IMR-90 (cell line): ENCODE data around the gene GABRB1. TPM values are rescaled to one million over a fixed set of nuclear protein-coding genes. Genes with fewer than 3 reads are reported as not detected.

Experiments used
- ATAC-seq: fragments of 200-7000 bp; cut with Tn5 transposase; 2 replicates; pipeline ENCODE4 v1.9.1; 2020; ENCODE audit warnings: low read depth, mild to moderate bottlenecking, moderate library complexity
- BruUV-seq: library from RNA; stranded (reverse); fragments of 400-500 nt; replicated peaks from 2 replicates; lab custom pipeline; 2021; lab: Mats Ljungman, UMichigan
- CTCF ChIA-PET: fragments of 300-600 bp; formaldehyde crosslinking; extraction: SDS; loops from one replicate; lab custom pipeline; 2021; ENCODE audit warnings: antibody characterized with exemption; lab: Yijun Ruan, JAX
- POLR2A ChIA-PET: fragments of 300-600 bp; sonication (Branson Sonifier 250); formaldehyde crosslinking; loops from one replicate; lab custom pipeline; 2022; ENCODE audit warnings: antibody characterized with exemption; ENCODE audit not compliant: unreplicated experiment; lab: Charles Lee
- DNase-seq: peaks from one replicate; pipeline ENCODE4 v3.0.0; 2013
- H2AFZ ChIP-seq: replicated peaks from 2 replicates; pipeline ENCODE3; 2013; ENCODE audit warnings: low read length, mild to moderate bottlenecking; ENCODE audit not compliant: poor library complexity
- H2AK5ac ChIP-seq: 2 replicates; pipeline ENCODE4 v1.6.1; 2013; ENCODE audit warnings: low read depth, low read length, inconsistent platforms
- H2AK9ac ChIP-seq: replicated peaks from 2 replicates; pipeline ENCODE3; 2013; ENCODE audit warnings: mild to moderate bottlenecking, low read depth, low read length, moderate library complexity; ENCODE audit not compliant: poor library complexity
- H2BK120ac ChIP-seq: 2 replicates; pipeline ENCODE4 v1.6.1; 2013; ENCODE audit warnings: low read depth, low read length, inconsistent platforms
- H2BK15ac ChIP-seq: 3 replicates; pipeline ENCODE4 v1.6.1; 2013; ENCODE audit warnings: low read depth, low read length, inconsistent platforms
- H2BK20ac ChIP-seq: 2 replicates; pipeline ENCODE4 v1.6.1; 2013; ENCODE audit warnings: low read depth, mild to moderate bottlenecking, inconsistent platforms, low read length, moderate library complexity
- H2BK5ac ChIP-seq: 2 replicates; pipeline ENCODE4 v1.6.1; 2013; ENCODE audit warnings: mild to moderate bottlenecking, low read depth, low read length, inconsistent platforms; ENCODE audit not compliant: poor library complexity, severe bottlenecking
- H3K14ac ChIP-seq: replicated peaks from 2 replicates; pipeline ENCODE4 v1.6.1; 2013; ENCODE audit warnings: low read depth, low read length, inconsistent platforms
- H3K18ac ChIP-seq: 2 replicates; pipeline ENCODE4 v1.6.1; 2013; ENCODE audit warnings: low read depth, low read length, control low read depth
- H3K23ac ChIP-seq: 2 replicates; pipeline ENCODE4 v1.6.1; 2013; ENCODE audit warnings: low read depth, low read length, inconsistent platforms
- H3K27ac ChIP-seq: 2 replicates; pipeline ENCODE4 v1.5.1; 2013; ENCODE audit warnings: mild to moderate bottlenecking, control low read depth, low read length; ENCODE audit not compliant: insufficient read depth
- H3K27me3 ChIP-seq: 2 replicates; pipeline ENCODE4 v1.6.1; 2013; ENCODE audit warnings: low read length; ENCODE audit not compliant: control insufficient read depth, insufficient read depth
- H3K36me3 ChIP-seq: 2 replicates; pipeline ENCODE4 v1.6.1; 2013; ENCODE audit warnings: low read length, mixed read lengths; ENCODE audit not compliant: control insufficient read depth, insufficient read depth
- H3K4ac ChIP-seq: 2 replicates; pipeline ENCODE4 v1.6.1; 2013; ENCODE audit warnings: low read depth, low read length, inconsistent platforms
- H3K4me1 ChIP-seq: 2 replicates; pipeline ENCODE4 v1.6.1; 2013; ENCODE audit warnings: low read length, mixed read lengths; ENCODE audit not compliant: control insufficient read depth, insufficient read depth
- H3K4me2 ChIP-seq: 2 replicates; pipeline ENCODE4 v1.6.1; 2013; ENCODE audit warnings: low read depth, mild to moderate bottlenecking, control low read depth, low read length, moderate library complexity
- H3K4me3 ChIP-seq: 2 replicates; pipeline ENCODE4 v1.5.1; 2013; ENCODE audit warnings: low read depth, mild to moderate bottlenecking, control low read depth, low read length, moderate library complexity; ENCODE audit not compliant: insufficient read depth
- H3K56ac ChIP-seq: 2 replicates; pipeline ENCODE4 v1.6.1; 2013; ENCODE audit warnings: low read length, inconsistent platforms; ENCODE audit not compliant: insufficient read depth; ENCODE audit errors: extremely low read depth
- H3K79me1 ChIP-seq, 2 experiments: 2 replicates each; pipeline ENCODE4 v1.6.1; 2013; ENCODE audit warnings: low read length in 2 of 2, inconsistent platforms in 1 of 2, low read depth in 1 of 2
- H3K9ac ChIP-seq: 2 replicates; pipeline ENCODE4 v1.6.1; 2013; ENCODE audit warnings: low read depth, low read length, control low read depth
- H3K9me1 ChIP-seq: 2 replicates; pipeline ENCODE4 v1.6.1; 2013; ENCODE audit warnings: low read length, inconsistent platforms; ENCODE audit not compliant: insufficient read depth
- H3K9me3 ChIP-seq: 2 replicates; pipeline ENCODE4 v1.6.1; 2013; ENCODE audit warnings: low read length; ENCODE audit not compliant: control insufficient read depth, insufficient read depth
- H4K20me1 ChIP-seq: 2 replicates; pipeline ENCODE4 v1.6.1; 2013; ENCODE audit warnings: low read length, inconsistent platforms; ENCODE audit not compliant: insufficient read depth
- H4K5ac ChIP-seq: 2 replicates; pipeline ENCODE4 v1.6.1; 2013; ENCODE audit warnings: mild to moderate bottlenecking, low read depth, low read length, control low read depth
- H4K8ac ChIP-seq, 2 experiments: 2 replicates each; pipeline ENCODE4 v1.6.1; 2013; ENCODE audit warnings: low read depth in 2 of 2, low read length in 2 of 2, control low read depth in 1 of 2, inconsistent platforms in 1 of 2
- H4K91ac ChIP-seq: 2 replicates; pipeline ENCODE4 v1.6.1; 2013; ENCODE audit warnings: low read depth, low read length, inconsistent platforms; ENCODE audit not compliant: insufficient read depth
- MAFK ChIP-seq: IDR thresholded peaks from 2 replicates; pipeline ENCODE4 v1.6.1; 2012; ENCODE audit warnings: low read depth, low read length, improper control_type of control experiment
- WGBS, 2 experiments: methylation state at CpG; one replicate each; pipeline versions ENCODE4 v1.1.5 to v1.1.7; 2013; ENCODE audit warnings: missing lambda C conversion rate in 2 of 2; ENCODE audit not compliant: insufficient read length in 1 of 2; ENCODE audit errors: extremely low coverage in 2 of 2; 5-methylcytosine and 5-hydroxymethylcytosine counted together
- dilution Hi-C: fragments of 300-500 bp; cut with HindIII; formaldehyde crosslinking; loops from one replicate; pipeline ENCODE4 v1.14.3; 2018; ENCODE audit warnings: low sequenced_read_pairs; ENCODE audit not compliant: unreplicated experiment
- in situ Hi-C: fragments of 300-500 bp; cut with MboI; formaldehyde crosslinking; loops from 3 replicates; pipeline ENCODE4 v1.14.3; 2019; ENCODE audit warnings: low sequenced_read_pairs, inconsistent platforms, mixed read lengths
- intact Hi-C: fragments of 100-400 bp; cut with micrococcal nuclease; formaldehyde crosslinking; loops from 2 replicates; pipeline ENCODE4 v1.10.0; 2022
- polyA plus RNA-seq, 3 experiments: library from polyadenylated mRNA; depleted of rRNA; stranded (reverse); fragments of >200 nt; gene quantifications; 2 replicates each; pipeline ENCODE4 v1.2.3, GENCODE V29; 2012; ENCODE audit warnings: low replicate concordance in 1 of 3
- total RNA-seq: library from RNA; depleted of rRNA; stranded (reverse); fragments of >200 nt; gene quantifications from 2 replicates; pipeline ENCODE4 v1.2.3, GENCODE V29; 2012

Gene GABRB1
- total and polyA plus RNA-seq, 2 of the 4 experiments (the other 2 are of a cell fraction), result 4.7 to 16.1 TPM

DNA sequence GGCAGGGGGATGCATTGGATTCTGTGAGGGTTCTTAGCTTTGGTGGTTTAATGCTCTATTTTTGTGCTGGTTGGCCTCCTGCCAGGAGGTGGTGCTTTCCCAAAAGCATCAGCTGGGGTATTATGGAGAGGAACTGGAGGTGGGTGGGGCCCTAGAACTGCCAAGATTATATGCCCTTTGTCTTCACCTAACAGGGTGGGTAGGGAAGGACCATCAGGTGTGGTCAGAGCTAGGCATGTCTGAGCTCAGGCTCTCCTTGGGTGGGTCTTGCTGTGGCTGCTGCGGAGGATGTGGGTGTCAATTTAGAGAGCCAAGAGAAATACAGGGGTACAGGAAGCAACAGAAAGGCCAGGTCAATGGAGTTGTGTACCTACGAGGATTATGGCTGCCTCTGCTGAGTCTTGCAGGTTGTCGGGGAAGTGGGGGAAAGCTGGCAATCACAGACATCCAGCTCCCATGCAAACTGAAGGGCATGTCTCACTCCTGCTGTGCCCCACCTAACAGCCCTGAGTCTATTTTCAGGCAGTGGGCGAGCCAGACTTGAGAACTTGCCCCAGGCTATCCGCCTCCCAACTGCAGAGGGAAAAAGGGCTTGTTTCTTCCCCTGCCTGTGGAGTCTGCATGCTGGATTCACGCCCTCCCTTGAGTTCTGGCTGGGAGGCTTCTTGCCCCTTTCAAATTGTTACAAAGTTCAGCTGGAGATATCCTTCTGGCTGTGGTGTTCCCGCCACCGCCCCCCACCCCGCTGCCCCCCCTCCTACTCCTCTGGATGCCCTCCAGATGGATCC, 220.2 kb downstream of the GABRB1 start:
- peak overlapping the region; percentile 68 for H2AFZ ChIP-seq
- dilution Hi-C loops (no loop called here), in situ Hi-C loops (no loop called here), intact Hi-C loops (no loop called here)
- H3K79me1 ChIP-seq, result no peaks in the 10 kb centered on the region; a peak in 1 of 4 replicates
- H2BK120ac ChIP-seq, result no peak overlapping the region
- ChIA-PET POLR2A (no interaction called here), CTCF (no interaction called here)
- no peak overlapping the region for H3K23ac ChIP-seq
- H3K36me3 ChIP-seq, result no peaks in the 10 kb centered on the region
- H3K27ac ChIP-seq, result no peak overlapping the region
- ATAC-seq (no peak), DNase-seq (no peak)
- H3K4me1 ChIP-seq, result no peaks in the 10 kb centered on the region; the same call in 1 of the 2 replicates
- H3K14ac ChIP-seq, result no peak overlapping the region
- no peaks in the 10 kb centered on the region for H3K9me3 ChIP-seq
- no peak overlapping the region for H4K91ac ChIP-seq
- H2BK20ac ChIP-seq, result no peak overlapping the region
- no peaks in the 10 kb centered on the region for H4K20me1 ChIP-seq
- TF ChIP-seq MAFK, result no peak
- no peaks in the 10 kb centered on the region for H3K9me1 ChIP-seq
- H4K8ac ChIP-seq, result no peak overlapping the region
- H4K5ac ChIP-seq, result no peak overlapping the region
- no peak overlapping the region for H2AK9ac ChIP-seq
- no peak overlapping the region for H2BK15ac ChIP-seq
- H2BK5ac ChIP-seq, result no peak overlapping the region
- no peak overlapping the region for H3K4me3 ChIP-seq
- no peak overlapping the region for H3K4me2 ChIP-seq
- BruUV-seq, result no TSS peak
- WGBS, 2 experiments, result 78% methylated on average over 4 of the region's 9 CpGs; no CpG with 5 or more reads in 1 of the 2 experiments
- H3K56ac ChIP-seq, result no peak overlapping the region
- H3K27me3 ChIP-seq, result no peaks in the 10 kb centered on the region
- no peak overlapping the region for H3K9ac ChIP-seq
- no peak overlapping the region for H2AK5ac ChIP-seq
- H3K18ac ChIP-seq, result no peak overlapping the region
- no peak overlapping the region for H3K4ac ChIP-seq
